Right atrium auricular region (tissue), 2 donors: ENCODE measurements around the gene PALM. TPM values are rescaled to one million over a fixed set of nuclear protein-coding genes. Genes with fewer than 3 reads are reported as not detected.

Source experiments
- DNase-seq: peaks from one replicate; pipeline ENCODE4 v3.0.0-alpha.2; 2019; ENCODE audit warnings: low spot score
- H3K27ac ChIP-seq, 2 donors: fragments of 200-600 bp; sonication (generic); 1 replicate in 1 of 2; 2 replicates in 1 of 2; pipeline ENCODE4 v1.5.1; 2016 to 2019
- H3K27me3 ChIP-seq, 2 donors: fragments of 200-600 bp; sonication (generic); one replicate each; pipeline versions ENCODE4 v1.5.1 to v1.6.0; 2017 to 2019
- H3K36me3 ChIP-seq: fragments of 200-600 bp; sonication (generic); one replicate; pipeline ENCODE4 v1.5.1; 2016
- H3K4me1 ChIP-seq, 2 donors: fragments of 200-600 bp; sonication (generic); one replicate each; pipeline versions ENCODE4 v1.5.1 to v1.6.0; 2017 to 2019
- H3K4me3 ChIP-seq, 2 donors: fragments of 200-600 bp; sonication (generic); 1 replicate in 1 of 2; 2 replicates in 1 of 2; pipeline ENCODE4 v1.5.1; 2017 to 2019; ENCODE audit warnings: mild to moderate bottlenecking in 1 of 2, moderate library complexity in 1 of 2
- H3K9me3 ChIP-seq, 2 donors: fragments of 200-600 bp; sonication (generic); one replicate each; pipeline ENCODE4 v1.5.1; 2019
- total RNA-seq, 2 donors: library from RNA; depleted of rRNA; stranded (reverse); fragments of >200 nt; gene quantifications; one replicate each; pipeline ENCODE4 v1.1.0, GENCODE V29; 2016
- TF ChIP-seq, protein P1 (sequence below), 2 donors: fragments of 200-600 bp; sonication (generic); IDR thresholded peaks; one replicate each; pipeline ENCODE4 v1.5.1; 2019; ENCODE audit warnings: antibody characterized with exemption in 2 of 2

Gene PALM
- total RNA-seq, 2 donors from 2014 or later = 28.7 to 64.9 TPM

- Histone ChIP-seq H3K4me3 (peak overlapping the region; percentile 25 to 44), H3K9me3 (no peaks in the 10 kb centered on the region), H3K27ac (peak overlapping the region in 1 of 2 donors; percentile 53), H3K27me3 (no peaks in the 10 kb centered on the region), H3K36me3 (no peaks in the 10 kb centered on the region), H3K4me1 (peaks cover 0 to 14% of the 10 kb centered on the region in 2 donors)
- TF ChIP-seq, protein P1, sequence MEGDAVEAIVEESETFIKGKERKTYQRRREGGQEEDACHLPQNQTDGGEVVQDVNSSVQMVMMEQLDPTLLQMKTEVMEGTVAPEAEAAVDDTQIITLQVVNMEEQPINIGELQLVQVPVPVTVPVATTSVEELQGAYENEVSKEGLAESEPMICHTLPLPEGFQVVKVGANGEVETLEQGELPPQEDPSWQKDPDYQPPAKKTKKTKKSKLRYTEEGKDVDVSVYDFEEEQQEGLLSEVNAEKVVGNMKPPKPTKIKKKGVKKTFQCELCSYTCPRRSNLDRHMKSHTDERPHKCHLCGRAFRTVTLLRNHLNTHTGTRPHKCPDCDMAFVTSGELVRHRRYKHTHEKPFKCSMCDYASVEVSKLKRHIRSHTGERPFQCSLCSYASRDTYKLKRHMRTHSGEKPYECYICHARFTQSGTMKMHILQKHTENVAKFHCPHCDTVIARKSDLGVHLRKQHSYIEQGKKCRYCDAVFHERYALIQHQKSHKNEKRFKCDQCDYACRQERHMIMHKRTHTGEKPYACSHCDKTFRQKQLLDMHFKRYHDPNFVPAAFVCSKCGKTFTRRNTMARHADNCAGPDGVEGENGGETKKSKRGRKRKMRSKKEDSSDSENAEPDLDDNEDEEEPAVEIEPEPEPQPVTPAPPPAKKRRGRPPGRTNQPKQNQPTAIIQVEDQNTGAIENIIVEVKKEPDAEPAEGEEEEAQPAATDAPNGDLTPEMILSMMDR (IDR thresholded peaks at IDR 0.05) = no peak
- DNase-seq = no peak
Observed at GRCh38 chr19:782185-782877, 73.6 kb downstream of the PALM start.

DNA sequence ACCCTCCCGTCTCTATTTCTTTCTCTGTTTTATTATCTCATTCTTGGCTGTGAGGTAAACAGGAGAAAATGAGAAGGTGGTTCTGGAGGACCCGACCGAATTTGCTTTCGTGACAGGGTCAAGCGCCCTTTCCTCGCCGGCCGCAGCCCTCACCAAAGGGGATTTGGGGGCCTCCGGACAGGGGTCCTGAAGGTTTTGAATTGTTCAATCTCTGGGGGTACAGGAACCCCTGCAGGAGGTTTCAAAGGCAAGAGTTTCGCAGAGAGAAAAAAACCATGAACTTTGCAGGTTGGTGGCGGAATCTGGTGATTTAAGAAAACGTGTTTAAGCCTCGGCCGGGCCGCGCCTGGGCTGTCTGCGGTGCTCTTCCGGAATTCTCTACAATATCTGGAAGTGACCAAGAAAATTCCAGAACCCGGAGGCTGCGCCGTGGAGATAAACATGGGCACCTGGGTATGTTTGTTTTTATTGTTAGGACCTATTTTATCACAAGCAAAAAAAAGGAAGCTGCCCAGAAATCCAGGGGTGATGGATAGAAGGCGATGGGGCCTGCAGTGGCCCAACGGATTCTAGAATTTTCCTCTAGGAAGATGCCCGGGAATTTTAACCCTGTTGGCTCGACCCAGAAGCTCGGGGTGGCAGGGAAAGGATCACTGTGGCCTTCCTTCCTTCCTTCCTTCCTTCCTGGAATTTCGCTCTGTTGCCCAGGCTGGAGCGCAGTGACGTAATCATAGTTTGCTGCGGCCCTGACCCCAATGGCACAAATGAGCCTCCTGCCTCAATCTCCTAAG is 74.3 kb downstream of the PALM start:
- no peaks in the 10 kb centered on the region for H3K27me3 ChIP-seq
- no peak for DNase-seq
- H3K4me3 ChIP-seq = peak overlapping the region in 1 of 2 donors; percentile 44
- TF ChIP-seq, protein P1 (IDR thresholded peaks at IDR 0.05) = no peak
- H3K4me1 ChIP-seq = peaks cover 0 to 20% of the 10 kb centered on the region in 2 donors
- H3K27ac ChIP-seq = peak overlapping the region in 1 of 2 donors; percentile 37
- no peaks in the 10 kb centered on the region for H3K36me3 ChIP-seq
- no peaks in the 10 kb centered on the region for H3K9me3 ChIP-seq

GRCh38 chr19:784541-784940 is 75.8 kb downstream of the PALM start:
- H3K4me1 ChIP-seq = peaks cover 0 to 35% of the 10 kb centered on the region in 2 donors
- H3K4me3 ChIP-seq = no peak overlapping the region
- no peaks in the 10 kb centered on the region for H3K36me3 ChIP-seq
- TF ChIP-seq, protein P1 (IDR thresholded peaks at IDR 0.05) = no peak
- no peaks in the 10 kb centered on the region for H3K27me3 ChIP-seq
- peak overlapping the region in 1 of 2 donors; percentile 10 for H3K27ac ChIP-seq
- no peak for DNase-seq
- no peaks in the 10 kb centered on the region for H3K9me3 ChIP-seq

DNA sequence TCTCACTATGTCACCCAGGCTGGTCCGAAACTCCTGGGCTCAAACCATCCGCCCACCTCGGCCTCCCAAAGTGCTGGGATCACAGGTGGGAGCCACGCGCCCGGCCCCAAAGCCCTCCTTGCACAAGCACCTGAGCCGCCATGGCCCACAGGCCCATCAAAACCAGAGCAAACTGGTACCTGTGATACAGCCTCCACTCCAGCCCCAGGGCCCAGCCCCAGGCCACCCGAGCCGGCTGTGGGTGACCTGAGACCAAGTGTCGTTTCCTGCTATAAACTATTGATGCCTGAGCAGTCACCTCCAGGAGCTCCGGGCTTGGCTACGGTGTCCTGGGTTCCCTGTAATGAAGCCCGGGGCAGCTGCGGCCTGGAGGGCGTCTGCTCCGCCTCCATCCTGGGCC is 78.8 kb downstream of the PALM start:
- H3K36me3 ChIP-seq = no peaks in the 10 kb centered on the region
- peaks cover 0 to 54% of the 10 kb centered on the region in 2 donors for H3K4me1 ChIP-seq
- no peaks in the 10 kb centered on the region for H3K27me3 ChIP-seq
- TF ChIP-seq, protein P1 (IDR thresholded peaks at IDR 0.05) = no peak
- H3K27ac ChIP-seq = no peak overlapping the region
- no peak overlapping the region for H3K4me3 ChIP-seq
- no peak for DNase-seq
- no peaks in the 10 kb centered on the region for H3K9me3 ChIP-seq

- DNase-seq = no peak
- no peaks in the 10 kb centered on the region for H3K27me3 ChIP-seq
- no peaks in the 10 kb centered on the region for H3K36me3 ChIP-seq
- no peaks in the 10 kb centered on the region for H3K9me3 ChIP-seq
- TF ChIP-seq, protein P1 (IDR thresholded peaks at IDR 0.05) = no peak
- peaks cover 0 to 50% of the 10 kb centered on the region in 2 donors for H3K4me1 ChIP-seq
- peak overlapping the region; percentile 33 to 43 for H3K27ac ChIP-seq
- H3K4me3 ChIP-seq = no peak overlapping the region
Observed at GRCh38 chr19:788686-788982, 79.9 kb downstream of the PALM start.
